GM06990 (cell line): Measurements from ENCODE around the gene IL2RG.
A peak's percentile ranks its signal among the peaks of the same experiment; 100 is the strongest.

Source experiments
- DNase-seq: peaks from one replicate; pipeline ENCODE4 v3.0.0-alpha.2; 2011; ENCODE audit not compliant: insufficient read length; ENCODE audit errors: extremely low read depth
- H3K27me3 ChIP-seq: replicated peaks from 2 replicates; pipeline ENCODE4 v1.6.0; 2011; ENCODE audit warnings: low read length; ENCODE audit not compliant: control insufficient read depth, insufficient read depth
- H3K36me3 ChIP-seq: 2 replicates; pipeline ENCODE4 v1.5.1; 2011; ENCODE audit warnings: low read length; ENCODE audit not compliant: control insufficient read depth, insufficient read depth
- H3K4me3 ChIP-seq: replicated peaks from 2 replicates; pipeline ENCODE4 v1.5.1; 2011; ENCODE audit warnings: low read depth, mild to moderate bottlenecking, control low read depth, low read length
- TF ChIP-seq, protein P1 (sequence below): IDR thresholded peaks from 2 replicates; pipeline ENCODE4 v1.5.1; 2011; ENCODE audit warnings: low read length, control low read depth, mild to moderate bottlenecking, inconsistent platforms; ENCODE audit not compliant: insufficient read depth, poor library complexity, severe bottlenecking

Gene IL2RG

DNA sequence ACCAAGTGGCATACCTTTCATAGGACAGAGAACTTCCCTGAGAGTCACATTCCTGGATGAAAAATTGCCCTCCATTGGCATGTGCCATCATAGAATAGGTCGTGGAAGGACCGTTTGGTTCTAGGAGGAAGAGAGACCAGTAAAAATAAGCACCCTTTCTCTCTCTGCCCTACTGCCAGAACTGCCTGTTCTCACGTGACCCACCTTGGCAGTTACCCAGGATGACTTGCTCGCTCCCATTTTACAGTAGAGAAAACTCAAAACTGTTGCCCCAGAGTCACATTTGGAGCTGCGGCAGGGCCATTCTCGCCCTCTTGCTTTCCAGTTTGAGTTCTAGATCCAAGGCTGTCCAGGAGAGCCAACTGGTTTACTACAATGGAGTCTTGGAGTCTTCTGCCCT is 32.1 kb upstream of the IL2RG start:
- H3K27me3 ChIP-seq: no peaks in the 10 kb centered on the region
- no peak for DNase-seq
- peaks cover 3% of the 10 kb centered on the region for H3K36me3 ChIP-seq
- H3K4me3 ChIP-seq: no peak overlapping the region
- TF ChIP-seq, protein P1, sequence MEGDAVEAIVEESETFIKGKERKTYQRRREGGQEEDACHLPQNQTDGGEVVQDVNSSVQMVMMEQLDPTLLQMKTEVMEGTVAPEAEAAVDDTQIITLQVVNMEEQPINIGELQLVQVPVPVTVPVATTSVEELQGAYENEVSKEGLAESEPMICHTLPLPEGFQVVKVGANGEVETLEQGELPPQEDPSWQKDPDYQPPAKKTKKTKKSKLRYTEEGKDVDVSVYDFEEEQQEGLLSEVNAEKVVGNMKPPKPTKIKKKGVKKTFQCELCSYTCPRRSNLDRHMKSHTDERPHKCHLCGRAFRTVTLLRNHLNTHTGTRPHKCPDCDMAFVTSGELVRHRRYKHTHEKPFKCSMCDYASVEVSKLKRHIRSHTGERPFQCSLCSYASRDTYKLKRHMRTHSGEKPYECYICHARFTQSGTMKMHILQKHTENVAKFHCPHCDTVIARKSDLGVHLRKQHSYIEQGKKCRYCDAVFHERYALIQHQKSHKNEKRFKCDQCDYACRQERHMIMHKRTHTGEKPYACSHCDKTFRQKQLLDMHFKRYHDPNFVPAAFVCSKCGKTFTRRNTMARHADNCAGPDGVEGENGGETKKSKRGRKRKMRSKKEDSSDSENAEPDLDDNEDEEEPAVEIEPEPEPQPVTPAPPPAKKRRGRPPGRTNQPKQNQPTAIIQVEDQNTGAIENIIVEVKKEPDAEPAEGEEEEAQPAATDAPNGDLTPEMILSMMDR: no peak

GRCh38 chrX:71140440-71140839 is 29.1 kb upstream of the IL2RG start:
- H3K36me3 ChIP-seq: peaks cover 5% of the 10 kb centered on the region
- no peaks in the 10 kb centered on the region for H3K27me3 ChIP-seq
- no peak overlapping the region for H3K4me3 ChIP-seq
- TF ChIP-seq, protein P1: no peak
- DNase-seq: no peak

DNA sequence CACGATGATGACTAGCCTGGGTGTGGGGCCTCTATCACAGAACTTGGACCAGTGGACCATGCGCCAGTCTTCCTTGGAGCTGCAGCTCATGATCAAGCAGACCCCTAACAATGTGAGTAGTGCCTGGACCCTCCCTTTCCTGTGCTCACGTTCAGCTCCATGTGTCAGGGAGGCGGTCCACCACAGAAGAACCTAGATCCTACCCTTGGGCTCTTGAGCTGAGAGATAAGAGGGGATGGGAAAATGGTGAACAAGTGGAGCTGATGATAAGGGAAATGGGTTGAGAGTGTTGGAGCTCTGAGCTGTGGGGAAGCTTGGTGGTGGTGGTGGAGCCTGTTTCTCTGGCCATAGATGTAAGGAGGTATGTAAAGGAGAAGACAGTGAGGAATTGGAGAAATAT is 20.1 kb upstream of the IL2RG start:
- DNase-seq: no peak
- no peaks in the 10 kb centered on the region for H3K27me3 ChIP-seq
- H3K4me3 ChIP-seq: no peak overlapping the region
- TF ChIP-seq, protein P1: no peak
- H3K36me3 ChIP-seq: peaks cover 12% of the 10 kb centered on the region

GRCh38 chrX:71128915-71129765 is 17.8 kb upstream of the IL2RG start:
- Histone ChIP-seq H3K4me3 (no peak overlapping the region), H3K36me3 (peaks cover 16% of the 10 kb centered on the region), H3K27me3 (no peaks in the 10 kb centered on the region)
- DNase-seq: peak; percentile 66
- TF ChIP-seq, protein P1: peak; percentile 89

GRCh38 chrX:71128166-71128833 is 16.9 kb upstream of the IL2RG start:
- TF ChIP-seq, protein P1: no peak
- Histone ChIP-seq H3K36me3 (peaks cover 17% of the 10 kb centered on the region), H3K4me3 (no peak overlapping the region), H3K27me3 (no peaks in the 10 kb centered on the region)
- DNase-seq: no peak
